ENCODE data around the gene PARN. TPM values are rescaled to one million over a fixed set of nuclear protein-coding genes. Genes with fewer than 3 reads are reported as not detected.
A peak's percentile ranks its signal among the peaks of the same experiment; 100 is the strongest.
"Not testable (repeated sequence)": the region's sequence is repeated elsewhere in the genome, so short reads cannot be mapped to it uniquely, and the experiment has no call there.

PARN gene
- total and polyA plus RNA-seq, 4 experiments from 2014 or later, result 41.5 to 46.4 (median 44.7) TPM

- CTCF ChIA-PET (ENCODE audit: partially characterized antibody), result no interaction called here
- Histone ChIP-seq H3K9me3 (ENCODE audit: control insufficient read depth in 1 of 2, low read length in 2 of 2) (no peaks in the 10 kb centered on the region), H3K4me3 (ENCODE audit: low read length in 2 of 2) (no peak overlapping the region), H3K27me3 (ENCODE audit: insufficient read depth, low read length) (no peaks in the 10 kb centered on the region), H3K4me1 (ENCODE audit: insufficient read depth, low read length) (no peaks in the 10 kb centered on the region), H3K36me3 (ENCODE audit: insufficient read depth, low read length) (no peaks in the 10 kb centered on the region), H3K27ac (ENCODE audit: low read depth, low read length) (no peak overlapping the region)
- no peaks in the 10 kb centered on the region for H3K27me3 Mint-ChIP-seq
- H3K4me1 Mint-ChIP-seq, result no peaks in the 10 kb centered on the region
- POLR2A ChIA-PET (ENCODE audit: partially characterized antibody), result no interaction called here
- DNase-seq, result no peak
- H3K4me3 Mint-ChIP-seq, result no peak overlapping the region
- H3K27ac Mint-ChIP-seq, result no peak overlapping the region
- intact Hi-C loops (cut with micrococcal nuclease), result no loop called here
- peaks cover 14 to 36% of the 10 kb centered on the region in 2 donors for H3K36me3 Mint-ChIP-seq
- H3K9me3 Mint-ChIP-seq, result peaks cover 0 to 3% (median 0%) of the 10 kb centered on the region in 8 donors
Measured at GRCh38 chr16:14427371-14427948, 202.6 kb downstream of the PARN start.

DNA sequence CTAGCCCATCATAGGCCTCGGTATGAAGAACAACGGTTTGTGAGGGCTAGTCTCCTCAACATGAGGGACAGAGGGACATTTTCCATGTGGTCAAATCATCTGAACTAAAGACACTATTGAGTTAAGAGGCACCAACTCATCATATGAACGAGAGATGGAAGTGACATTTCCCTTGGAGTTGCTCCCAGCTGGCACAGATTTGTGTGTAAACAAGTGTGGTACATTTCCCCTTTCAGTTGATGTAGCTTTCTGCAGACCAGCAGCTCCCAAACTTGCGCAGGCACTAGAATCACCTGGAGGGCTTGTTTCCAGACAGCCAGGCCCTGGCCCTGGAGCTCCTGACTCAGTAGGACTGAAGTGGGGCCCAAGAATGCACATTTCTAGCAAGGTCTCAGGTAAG, 205.5 kb downstream of the PARN start:
- Mint-ChIP-seq H3K27me3 (no peaks in the 10 kb centered on the region), H3K27ac (peak overlapping the region in 1 of 7 donors; percentile 60), H3K36me3 (peaks cover 6 to 28% of the 10 kb centered on the region in 2 donors), H3K9me3 (no peaks in the 10 kb centered on the region), H3K4me1 (no peaks in the 10 kb centered on the region), H3K4me3 (no peak overlapping the region)
- POLR2A ChIA-PET (ENCODE audit: partially characterized antibody), result no interaction called here
- no peak for DNase-seq
- H3K4me3 ChIP-seq (ENCODE audit: low read length in 2 of 2), result no peak overlapping the region
- H3K27ac ChIP-seq (ENCODE audit: low read depth, low read length), result no peak overlapping the region
- H3K27me3 ChIP-seq (ENCODE audit: insufficient read depth, low read length), result no peaks in the 10 kb centered on the region
- intact Hi-C loops (cut with micrococcal nuclease), result no loop called here
- no peaks in the 10 kb centered on the region for H3K36me3 ChIP-seq (ENCODE audit: insufficient read depth, low read length)
- no peaks in the 10 kb centered on the region for H3K4me1 ChIP-seq (ENCODE audit: insufficient read depth, low read length)
- CTCF ChIA-PET (ENCODE audit: partially characterized antibody), result no interaction called here
- no peaks in the 10 kb centered on the region for H3K9me3 ChIP-seq (ENCODE audit: control insufficient read depth in 1 of 2, low read length in 2 of 2)

- ChIA-PET CTCF (ENCODE audit: partially characterized antibody) (no interaction called here), POLR2A (ENCODE audit: partially characterized antibody) (no interaction called here)
- intact Hi-C loops (cut with micrococcal nuclease), result no loop called here
Measured at GRCh38 chr16:14423344-14423743, 206.7 kb downstream of the PARN start.

DNA sequence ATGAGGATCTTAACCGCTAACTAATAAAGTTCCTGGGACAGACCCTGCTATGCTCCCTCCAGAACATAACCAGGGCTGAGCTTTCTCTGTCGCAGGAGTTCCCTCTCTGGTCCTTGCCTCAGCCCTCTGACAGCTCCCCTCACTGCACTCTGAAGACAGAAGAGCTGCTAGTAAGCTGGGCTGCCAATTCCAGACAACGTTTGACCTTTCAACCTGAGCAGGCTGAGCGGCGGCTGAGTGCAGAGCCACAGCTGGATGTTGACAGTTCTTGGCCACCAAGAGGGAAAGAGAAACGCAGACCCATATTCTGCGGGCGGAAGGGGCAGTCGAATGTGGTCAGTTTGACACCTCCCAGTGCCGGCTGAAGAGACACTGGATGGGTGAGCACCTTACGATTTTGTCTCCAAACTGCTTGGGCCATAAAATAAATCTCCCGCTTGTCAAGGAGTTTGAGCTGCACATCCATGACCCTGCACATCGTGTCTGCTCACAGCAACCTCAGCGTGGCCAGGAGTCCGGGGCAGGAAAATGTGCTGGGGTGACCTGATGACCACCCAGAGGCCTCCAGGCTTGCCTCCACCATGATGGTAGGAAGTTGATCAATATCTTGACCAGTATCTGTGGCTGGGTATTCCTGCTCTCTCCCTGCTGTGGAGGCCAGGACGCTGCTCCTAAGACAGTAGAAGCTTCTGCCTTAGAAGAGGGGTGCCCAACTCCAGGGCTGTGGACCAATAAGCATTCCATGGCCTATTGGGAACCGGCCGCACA, 209.2 kb downstream of the PARN start:
- peaks cover 1 to 9% of the 10 kb centered on the region in 2 donors for H3K36me3 Mint-ChIP-seq
- H3K9me3 Mint-ChIP-seq, result peaks cover 0 to 4% (median 0%) of the 10 kb centered on the region in 8 donors
- DNase-seq, result no peak
- Histone ChIP-seq H3K9me3 (ENCODE audit: control insufficient read depth in 1 of 2, low read length in 2 of 2) (no peaks in the 10 kb centered on the region), H3K36me3 (ENCODE audit: insufficient read depth, low read length) (no peaks in the 10 kb centered on the region), H3K4me3 (ENCODE audit: low read length in 2 of 2) (no peak overlapping the region), H3K27ac (ENCODE audit: low read depth, low read length) (no peak overlapping the region), H3K4me1 (ENCODE audit: insufficient read depth, low read length) (no peaks in the 10 kb centered on the region), H3K27me3 (ENCODE audit: insufficient read depth, low read length) (no peaks in the 10 kb centered on the region)
- peak overlapping the region in 1 of 7 donors; percentile 46 for H3K27ac Mint-ChIP-seq
- intact Hi-C loops (cut with micrococcal nuclease), result no loop called here
- CTCF ChIA-PET (ENCODE audit: partially characterized antibody), result no interaction called here
- H3K27me3 Mint-ChIP-seq, result no peaks in the 10 kb centered on the region
- POLR2A ChIA-PET (ENCODE audit: partially characterized antibody), result no interaction called here
- H3K4me3 Mint-ChIP-seq, result no peak overlapping the region
- no peaks in the 10 kb centered on the region for H3K4me1 Mint-ChIP-seq

More at GRCh38 chr16:14423344-14423743, 206.7 kb downstream of the PARN start:
- Mint-ChIP-seq H3K27me3 (no peaks in the 10 kb centered on the region), H3K36me3 (peaks cover 3 to 27% of the 10 kb centered on the region in 2 donors), H3K27ac (no peak overlapping the region), H3K4me3 (peak overlapping the region in 1 of 8 donors; percentile 2), H3K9me3 (no peaks in the 10 kb centered on the region), H3K4me1 (no peaks in the 10 kb centered on the region)
- no peak for DNase-seq
- no peak overlapping the region for H3K27ac ChIP-seq (ENCODE audit: low read depth, low read length)
- no peak overlapping the region for H3K4me3 ChIP-seq (ENCODE audit: low read length in 2 of 2)
- no peaks in the 10 kb centered on the region for H3K9me3 ChIP-seq (ENCODE audit: control insufficient read depth in 1 of 2, low read length in 2 of 2)
- H3K4me1 ChIP-seq (ENCODE audit: insufficient read depth, low read length), result no peaks in the 10 kb centered on the region
- H3K27me3 ChIP-seq (ENCODE audit: insufficient read depth, low read length), result no peaks in the 10 kb centered on the region
- H3K36me3 ChIP-seq (ENCODE audit: insufficient read depth, low read length), result no peaks in the 10 kb centered on the region

- H3K36me3 Mint-ChIP-seq; H3K27ac ChIP-seq (ENCODE audit: low read depth, low read length); H3K9me3 ChIP-seq (ENCODE audit: control insufficient read depth in 1 of 2, low read length in 2 of 2); H3K4me1 Mint-ChIP-seq; H3K9me3 Mint-ChIP-seq; H3K4me1 ChIP-seq (ENCODE audit: insufficient read depth, low read length); CTCF ChIA-PET (ENCODE audit: partially characterized antibody); intact Hi-C loops (cut with micrococcal nuclease); DNase-seq; POLR2A ChIA-PET (ENCODE audit: partially characterized antibody); H3K36me3 ChIP-seq (ENCODE audit: insufficient read depth, low read length); H3K27me3 Mint-ChIP-seq; H3K4me3 ChIP-seq (ENCODE audit: low read length in 2 of 2); H3K27me3 ChIP-seq (ENCODE audit: insufficient read depth, low read length): not testable (repeated sequence)
- peak overlapping the region in 1 of 7 donors; percentile 29 for H3K27ac Mint-ChIP-seq
- H3K4me3 Mint-ChIP-seq, result peak overlapping the region in 2 of 8 donors; percentile 13 to 24
Measured at GRCh38 chr16:14420243-14420642, 209.8 kb downstream of the PARN start.

GRCh38 chr16:14419817-14420216, 210.2 kb downstream of the PARN start:
- Mint-ChIP-seq H3K9me3 (peaks cover 0 to 6% (median 0%) of the 10 kb centered on the region in 8 donors), H3K27me3 (no peaks in the 10 kb centered on the region), H3K4me1 (no peaks in the 10 kb centered on the region), H3K27ac (no peak overlapping the region), H3K4me3 (no peak overlapping the region), H3K36me3 (peaks cover 1 to 9% of the 10 kb centered on the region in 2 donors)
- intact Hi-C loops (cut with micrococcal nuclease), result no loop called here
- Histone ChIP-seq H3K27me3 (ENCODE audit: insufficient read depth, low read length) (no peaks in the 10 kb centered on the region), H3K27ac (ENCODE audit: low read depth, low read length) (no peak overlapping the region), H3K36me3 (ENCODE audit: insufficient read depth, low read length) (no peaks in the 10 kb centered on the region), H3K4me1 (ENCODE audit: insufficient read depth, low read length) (no peaks in the 10 kb centered on the region), H3K4me3 (ENCODE audit: low read length in 2 of 2) (no peak overlapping the region), H3K9me3 (ENCODE audit: control insufficient read depth in 1 of 2, low read length in 2 of 2) (no peaks in the 10 kb centered on the region)
- CTCF ChIA-PET (ENCODE audit: partially characterized antibody), result no interaction called here
- POLR2A ChIA-PET (ENCODE audit: partially characterized antibody), result no interaction called here
- DNase-seq, result no peak

GRCh38 chr16:14418795-14419225, 211.2 kb downstream of the PARN start:
- CTCF ChIA-PET (ENCODE audit: partially characterized antibody), result no interaction called here
- Mint-ChIP-seq H3K27me3 (no peaks in the 10 kb centered on the region), H3K36me3 (peaks cover 1 to 9% of the 10 kb centered on the region in 2 donors), H3K27ac (peak overlapping the region in 2 of 7 donors; percentile 43 to 72), H3K9me3 (peaks cover 0 to 6% (median 0%) of the 10 kb centered on the region in 8 donors), H3K4me3 (no peak overlapping the region), H3K4me1 (no peaks in the 10 kb centered on the region)
- H3K4me1 ChIP-seq (ENCODE audit: insufficient read depth, low read length), result no peaks in the 10 kb centered on the region
- POLR2A ChIA-PET (ENCODE audit: partially characterized antibody), result no interaction called here
- DNase-seq, result no peak
- H3K27ac ChIP-seq (ENCODE audit: low read depth, low read length), result no peak overlapping the region
- no peaks in the 10 kb centered on the region for H3K9me3 ChIP-seq (ENCODE audit: control insufficient read depth in 1 of 2, low read length in 2 of 2)
- no peak overlapping the region for H3K4me3 ChIP-seq (ENCODE audit: low read length in 2 of 2)
- no peaks in the 10 kb centered on the region for H3K36me3 ChIP-seq (ENCODE audit: insufficient read depth, low read length)
- H3K27me3 ChIP-seq (ENCODE audit: insufficient read depth, low read length), result no peaks in the 10 kb centered on the region
- intact Hi-C loops (cut with micrococcal nuclease), result no loop called here
